Measurements from ENCODE around the gene SMPD3.

DNA sequence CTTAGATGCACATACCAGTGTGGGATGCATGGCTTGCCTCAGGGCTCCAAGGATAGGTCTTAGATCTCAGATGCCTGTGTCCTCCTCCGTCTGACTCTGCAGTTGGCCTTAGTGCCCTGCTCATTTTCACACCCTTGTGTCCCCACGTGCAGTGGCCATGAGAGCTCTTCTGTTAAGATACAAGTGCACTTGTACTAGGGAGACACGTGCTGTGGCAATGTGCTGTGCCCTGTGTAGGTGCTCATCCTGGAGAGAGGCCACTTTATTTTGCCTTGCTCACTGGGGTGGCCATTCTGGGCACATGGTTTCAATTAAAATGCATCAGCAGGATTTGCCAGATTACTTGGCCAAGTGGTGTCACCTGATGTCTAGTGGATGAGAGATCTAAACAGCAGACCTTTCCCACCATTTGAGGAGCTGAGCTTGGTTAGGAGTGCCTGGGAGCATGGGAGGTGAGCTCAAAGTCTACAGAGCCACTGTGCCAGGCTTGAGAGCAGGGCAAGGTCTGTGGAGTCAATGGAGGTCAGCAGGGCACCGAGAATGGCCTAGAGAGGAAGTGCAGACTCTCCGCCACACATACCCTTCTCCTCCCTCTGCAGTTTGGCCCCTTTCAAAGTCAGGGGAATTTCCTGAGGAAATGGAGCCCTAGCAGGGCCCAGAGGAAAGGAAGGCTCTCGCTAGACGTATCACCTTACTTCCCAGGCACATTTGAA is 25.2 kb upstream of the SMPD3 start:
- TF ChIP-seq CTCF (conservative IDR thresholded peaks at IDR 0.05; ENCODE audit: low read length), result no peak
- TF ChIP-seq EZH2phosphoT487 (IDR thresholded peaks at IDR 0.05; ENCODE audit: borderline replicate concordance), result no peak

All from Loucy (cell line).